ENCODE results near the gene WAS.
"Not testable (repeated sequence)": the region's sequence is repeated elsewhere in the genome, so short reads cannot be mapped to it uniquely, and the experiment has no call there.

Gene WAS

DNA sequence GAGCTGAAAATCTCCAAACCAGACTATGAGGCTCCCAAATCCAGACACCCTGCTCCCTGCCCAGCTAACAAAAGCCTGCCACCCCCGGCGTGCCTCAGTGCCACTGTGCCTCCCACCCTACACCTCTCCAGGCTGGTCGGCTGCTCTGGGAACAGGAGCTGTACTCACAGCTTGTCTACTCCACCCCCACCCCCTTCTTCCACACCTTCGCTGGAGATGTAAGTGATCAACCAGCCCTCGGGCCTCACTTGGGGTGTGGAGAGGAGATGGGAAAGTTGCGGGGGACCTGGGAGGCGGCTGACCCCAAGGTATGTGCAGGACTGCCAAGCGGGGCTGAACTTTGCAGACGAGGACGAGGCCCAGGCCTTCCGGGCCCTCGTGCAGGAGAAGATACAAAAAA is 1.8 kb downstream of the WAS start:
- no peak for DNase-seq (ENCODE audit: low read depth, low spot score)

GRCh38 chrX:48688531-48689150 is 5.0 kb downstream of the WAS start:
- no peak for DNase-seq (ENCODE audit: low read depth, low spot score)

- peak; percentile 18 for DNase-seq (ENCODE audit: low read depth, low spot score)
Observed at GRCh38 chrX:48689208-48689920, 5.8 kb downstream of the WAS start.

DNA sequence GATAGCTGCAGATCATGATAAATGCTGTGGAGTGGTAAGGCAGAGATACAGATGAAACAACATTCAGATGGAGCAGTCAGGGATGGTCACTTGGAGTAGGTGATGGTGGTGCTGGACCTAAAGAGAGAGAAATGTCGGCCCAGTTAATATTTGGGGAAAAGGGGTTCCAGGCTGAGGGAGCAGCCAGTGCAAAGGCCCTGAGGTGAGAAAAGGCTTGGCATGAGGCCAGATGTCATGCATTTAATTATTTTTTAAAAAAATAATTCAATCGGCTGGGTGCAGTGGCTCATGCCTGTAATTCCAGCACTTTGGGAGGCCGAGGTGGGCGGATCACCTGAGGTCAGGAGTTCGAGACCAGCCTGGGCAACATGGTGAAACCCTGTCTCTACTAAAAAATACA is 8.1 kb downstream of the WAS start:
- not testable (repeated sequence) for DNase-seq (ENCODE audit: low read depth, low spot score)

DNA sequence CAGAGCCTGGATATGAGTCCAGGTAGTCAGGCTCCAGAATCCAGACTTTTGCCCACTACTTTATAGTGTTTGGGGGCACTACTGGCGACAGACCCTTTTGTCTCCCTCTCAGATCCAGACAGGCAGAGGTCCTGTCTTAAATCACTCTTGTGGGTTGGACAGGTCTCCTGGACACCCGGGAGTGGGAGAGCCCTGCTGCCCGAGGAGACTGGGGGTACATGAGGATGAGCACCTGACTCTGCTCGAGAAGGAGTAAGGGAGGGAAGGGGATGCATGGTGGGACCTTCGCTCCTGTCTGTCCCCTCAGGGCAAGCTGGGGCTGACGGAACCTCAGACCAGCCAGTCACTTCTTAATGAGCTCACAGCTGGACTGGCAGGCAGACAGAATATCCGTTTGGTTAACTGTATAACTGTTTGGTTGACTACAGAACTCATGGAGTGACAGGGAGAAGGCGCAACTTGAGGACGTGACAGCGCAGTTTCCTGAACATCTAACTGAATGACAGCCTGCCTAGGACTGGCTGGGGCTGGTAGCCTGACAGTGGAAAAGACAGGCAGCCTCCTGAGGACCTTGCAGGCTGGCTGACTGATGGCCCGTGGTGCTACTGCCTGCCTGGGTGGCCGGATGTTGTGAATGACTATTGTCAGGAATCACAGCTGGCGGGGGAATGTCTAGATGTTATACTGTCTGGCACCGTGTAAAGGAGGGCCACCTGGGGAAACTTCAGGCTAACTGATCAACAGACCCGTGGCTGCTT is 11.4 kb downstream of the WAS start:
- DNase-seq (ENCODE audit: low read depth, low spot score) = peak; percentile 68

DNA sequence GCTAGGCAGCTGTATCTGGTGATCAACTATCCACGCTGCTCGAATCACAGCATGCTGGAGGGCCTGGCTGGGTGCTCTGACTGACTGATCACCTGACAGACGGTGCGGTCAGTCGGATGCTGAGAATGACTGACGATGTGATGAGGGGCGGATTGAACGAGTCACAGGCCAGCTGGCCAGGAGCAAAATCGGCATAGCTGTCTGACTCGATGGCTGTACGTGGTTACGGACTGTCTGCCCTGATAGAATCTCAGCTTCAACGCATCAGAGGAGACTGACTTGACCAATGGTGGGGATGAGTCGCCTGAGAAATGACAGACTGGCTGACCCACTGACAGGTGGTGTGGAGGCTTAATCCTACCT is 11.9 kb downstream of the WAS start:
- DNase-seq (ENCODE audit: low read depth, low spot score) = no peak

DNA sequence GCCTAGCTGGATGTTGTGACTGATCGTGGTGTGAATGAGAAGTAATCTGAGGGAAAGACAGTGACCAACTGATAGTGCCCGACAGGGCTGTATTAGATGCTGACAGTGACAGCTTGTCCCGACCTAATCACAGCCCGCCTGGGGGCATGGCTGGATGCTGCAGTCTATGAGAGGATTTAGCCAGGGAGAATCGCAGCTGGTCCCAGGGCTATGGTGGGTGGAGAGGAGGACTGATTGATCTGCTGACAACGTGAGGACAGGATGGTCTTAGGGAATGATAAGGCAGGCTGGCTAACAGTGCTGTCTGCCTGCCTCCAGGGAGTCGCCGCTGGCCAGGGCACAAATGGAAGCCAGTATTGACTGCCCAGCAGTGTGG is 12.3 kb downstream of the WAS start:
- peak; percentile 87 for DNase-seq (ENCODE audit: low read depth, low spot score)

- DNase-seq (ENCODE audit: low read depth, low spot score) = peak; percentile 96
Observed at GRCh38 chrX:48696301-48696908, 12.8 kb downstream of the WAS start, which contains the start of gene SUV39H1. TSS of gene SUV39H1 (plus strand) at chrX:48696734. CDS start at chrX:48696785, 51 bp downstream.

GRCh38 chrX:48696909-48697727 is 13.5 kb downstream of the WAS start:
- DNase-seq (ENCODE audit: low read depth, low spot score) = peak; percentile 54

GRCh38 chrX:48698306-48698705 is 14.7 kb downstream of the WAS start:
- DNase-seq (ENCODE audit: low read depth, low spot score) = peak; percentile 77

- DNase-seq (ENCODE audit: low read depth, low spot score) = no peak
Observed at GRCh38 chrX:48700246-48700645, 16.6 kb downstream of the WAS start.

- no peak for DNase-seq (ENCODE audit: low read depth, low spot score)
Observed at GRCh38 chrX:48700951-48701653, 17.5 kb downstream of the WAS start.

DNA sequence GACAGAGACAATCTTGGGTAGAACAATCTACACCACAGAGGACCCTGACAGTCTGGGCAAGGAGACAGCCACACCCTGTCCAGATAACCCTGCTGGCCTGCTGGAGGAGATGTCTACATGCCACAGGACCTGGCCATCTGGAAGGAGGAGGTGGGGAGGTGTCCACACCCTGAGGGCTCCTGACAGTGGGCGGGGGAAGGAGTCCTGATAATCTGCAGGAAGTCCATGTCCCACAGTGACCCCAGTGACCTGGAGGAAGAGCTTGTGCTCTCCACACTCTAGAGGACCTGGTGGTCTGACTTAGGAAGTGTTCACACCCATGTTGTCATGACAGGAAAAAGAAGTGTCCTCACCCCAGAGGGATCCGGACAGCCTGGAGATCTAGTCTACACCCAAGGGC is 18.4 kb downstream of the WAS start:
- DNase-seq (ENCODE audit: low read depth, low spot score) = no peak

DNA sequence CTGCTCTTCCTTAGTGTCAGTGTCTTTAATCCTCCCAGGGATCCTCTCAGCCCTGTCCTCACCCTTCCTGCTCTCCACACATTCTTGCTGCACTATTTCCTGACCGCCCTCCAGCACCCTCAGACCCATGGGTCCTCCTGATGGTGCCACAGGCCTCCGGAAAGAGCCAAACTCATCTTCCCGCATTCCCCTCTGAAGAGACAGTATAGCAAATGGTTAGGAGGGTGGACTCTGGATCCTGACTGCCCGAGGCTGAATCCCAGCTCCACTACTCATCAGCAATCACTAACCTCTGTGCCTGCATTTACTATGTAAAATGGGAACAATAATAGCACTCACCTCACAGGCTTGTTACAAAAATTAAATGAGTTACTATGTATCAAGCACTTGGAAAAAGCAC is 19.1 kb downstream of the WAS start:
- peak; percentile 33 for DNase-seq (ENCODE audit: low read depth, low spot score)

GRCh38 chrX:48703228-48703627 is 19.6 kb downstream of the WAS start:
- DNase-seq (ENCODE audit: low read depth, low spot score) = no peak

DNA sequence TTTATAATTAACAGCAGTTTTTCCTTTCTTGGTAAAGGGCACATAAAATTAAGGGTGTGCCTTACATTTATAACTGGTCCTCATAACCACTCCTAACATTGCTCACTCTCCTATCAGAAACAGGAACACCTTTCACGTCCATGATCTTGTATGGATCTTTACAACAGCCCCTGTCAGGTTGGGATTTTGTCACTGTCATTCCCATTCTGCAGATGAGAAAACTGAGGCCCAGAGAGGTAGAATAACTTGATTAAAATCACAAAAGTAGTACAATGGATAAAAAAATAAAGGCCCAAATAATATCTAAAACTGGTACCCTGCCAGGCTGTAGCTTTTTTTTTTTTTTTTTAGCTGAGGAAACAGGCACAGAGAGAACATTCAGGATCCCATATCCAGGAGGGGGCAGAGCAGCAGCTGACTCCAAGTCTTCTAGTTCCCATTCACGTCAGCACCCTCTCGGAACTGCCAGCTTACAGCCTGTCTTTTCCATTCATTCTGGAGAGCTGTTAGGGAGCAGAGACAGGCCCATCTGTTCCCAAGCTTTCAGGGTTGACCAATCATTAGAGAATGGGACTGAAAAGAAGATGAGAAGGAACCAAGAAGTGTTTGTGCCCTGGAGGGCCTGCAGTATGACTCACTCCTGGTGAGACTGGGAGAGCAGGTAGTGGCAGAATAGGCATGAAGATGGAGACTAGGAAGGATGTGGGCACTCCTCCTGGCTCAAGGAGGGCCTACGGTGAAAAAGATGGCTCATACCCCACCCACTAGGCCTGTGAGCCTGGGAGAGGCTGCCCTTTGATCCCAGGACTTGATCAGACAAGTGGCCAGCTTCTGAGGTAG is 20.3 kb downstream of the WAS start:
- peak; percentile 85 for DNase-seq (ENCODE audit: low read depth, low spot score)

GRCh38 chrX:48705871-48706270 is 22.3 kb downstream of the WAS start:
- DNase-seq (ENCODE audit: low read depth, low spot score) = no peak

DNA sequence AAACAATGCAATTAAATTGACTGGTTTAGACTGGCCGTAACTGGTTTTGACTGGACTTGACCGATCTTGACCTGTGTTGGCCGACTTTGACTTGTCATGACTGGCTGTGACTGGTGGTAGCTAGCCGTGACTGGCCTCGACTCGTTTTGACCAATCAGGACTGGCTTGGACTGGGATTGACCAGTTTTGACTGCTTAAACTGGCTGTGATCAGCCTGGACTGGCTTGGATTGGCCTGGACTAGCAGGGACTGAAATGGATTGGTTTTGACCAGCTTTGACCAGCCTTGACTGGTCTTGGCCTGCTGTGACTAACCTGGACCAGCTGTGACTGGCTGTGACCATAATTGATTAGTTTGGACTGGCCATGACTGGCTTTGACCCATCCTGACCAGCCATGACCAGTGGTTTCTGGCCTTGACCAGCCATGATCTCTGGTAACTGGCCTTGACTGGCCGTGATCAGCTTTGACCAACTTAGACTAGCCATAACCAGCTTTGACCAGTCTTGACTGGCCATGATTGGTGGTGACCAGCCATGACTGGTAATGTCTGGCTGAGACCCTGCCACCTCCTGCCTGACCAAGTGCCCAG is 26.0 kb downstream of the WAS start:
- peak; percentile 23 for DNase-seq (ENCODE audit: low read depth, low spot score)

GRCh38 chrX:48711162-48711928 is 27.7 kb downstream of the WAS start:
- DNase-seq (ENCODE audit: low read depth, low spot score) = no peak

Data from ELF-1 (cell line).